OCI-LY7 (cell line): ENCODE measurements around the gene DDX52. TPM values are rescaled to one million over a fixed set of nuclear protein-coding genes. Genes with fewer than 3 reads are reported as not detected.

Experiments
- BruUV-seq: library from RNA; stranded (reverse); fragments of 400-500 nt; replicated peaks from 2 replicates; lab custom pipeline; 2021; lab: Mats Ljungman, UMichigan
- CTCF ChIA-PET: fragments of 300-600 bp; sonication (Branson Sonifier 250); formaldehyde crosslinking; loops from one replicate; lab custom pipeline; 2022; ENCODE audit warnings: antibody characterized with exemption; ENCODE audit not compliant: unreplicated experiment; lab: Charles Lee
- POLR2A ChIA-PET: fragments of 300-600 bp; sonication (Branson Sonifier 250); formaldehyde crosslinking; loops from one replicate; lab custom pipeline; 2022; ENCODE audit warnings: antibody characterized with exemption; lab: Charles Lee
- DNase-seq: peaks from one replicate; pipeline ENCODE4 v3.0.0-alpha.2; 2015; ENCODE audit warnings: low spot score
- H2AFZ ChIP-seq: fragments of 200-600 bp; sonication (generic), shearing (Covaris generic); 2 replicates; pipeline ENCODE4 v1.6.1; 2014; ENCODE audit warnings: mild to moderate bottlenecking, antibody characterized with exemption, low read length, moderate library complexity
- H3K27ac ChIP-seq: fragments of 200-600 bp; sonication (generic); 2 replicates; pipeline ENCODE4 v1.5.1; 2014; ENCODE audit warnings: mixed run types, low read depth, mild to moderate bottlenecking, moderate library complexity, low read length, inconsistent platforms; ENCODE audit not compliant: poor library complexity, severe bottlenecking
- H3K36me3 ChIP-seq: fragments of 200-600 bp; sonication (generic); 2 replicates; pipeline ENCODE4 v1.6.1; 2014; ENCODE audit warnings: mild to moderate bottlenecking, antibody characterized with exemption, low read length, moderate library complexity, mixed read lengths; ENCODE audit not compliant: insufficient read depth
- H3K4me1 ChIP-seq: fragments of 200-600 bp; sonication (generic); 2 replicates; pipeline ENCODE4 v1.5.1; 2014; ENCODE audit warnings: mild to moderate bottlenecking, low read length; ENCODE audit not compliant: insufficient read depth, poor library complexity, severe bottlenecking
- H3K4me2 ChIP-seq: fragments of 200-600 bp; sonication (generic); 2 replicates; pipeline ENCODE4 v1.6.1; 2014; ENCODE audit warnings: mild to moderate bottlenecking, low read length
- H3K4me3 ChIP-seq: fragments of 200-600 bp; sonication (generic); 2 replicates; pipeline ENCODE4 v1.5.1; 2014; ENCODE audit warnings: mild to moderate bottlenecking, low read depth, low read length; ENCODE audit not compliant: poor library complexity, severe bottlenecking
- H3K79me2 ChIP-seq: fragments of 200-600 bp; sonication (generic); 2 replicates; pipeline ENCODE4 v1.6.1; 2016; ENCODE audit warnings: low read depth, mild to moderate bottlenecking, low read length, moderate library complexity, mixed read lengths; ENCODE audit not compliant: insufficient read depth
- H3K9me2 ChIP-seq: fragments of 200-600 bp; sonication (generic); 2 replicates; pipeline ENCODE4 v1.6.1; 2016; ENCODE audit warnings: mild to moderate bottlenecking, low read length, mixed read lengths; ENCODE audit not compliant: insufficient read depth
- H3K9me3 ChIP-seq: fragments of 200-600 bp; sonication (generic); 2 replicates; pipeline ENCODE4 v1.6.1; 2014; ENCODE audit warnings: mild to moderate bottlenecking, mixed run types, low read length, mixed read lengths
- H4K20me1 ChIP-seq: fragments of 200-600 bp; sonication (generic); 2 replicates; pipeline ENCODE4 v1.6.1; 2014; ENCODE audit warnings: mild to moderate bottlenecking, antibody characterized with exemption, low read length, moderate library complexity, mixed read lengths; ENCODE audit not compliant: insufficient read depth
- CTCF ChIP-seq: fragments of 200-600 bp; sonication (generic); conservative IDR thresholded peaks from 2 replicates; pipeline ENCODE4 v1.5.1; 2014; ENCODE audit warnings: mild to moderate bottlenecking, antibody characterized with exemption, low read length, moderate library complexity, mixed read lengths
- EZH2phosphoT487 ChIP-seq: fragments of 200-600 bp; sonication (generic); IDR thresholded peaks from 2 replicates; pipeline ENCODE4 v1.6.1; 2018; ENCODE audit warnings: low read depth, borderline replicate concordance, mild to moderate bottlenecking, mixed run types, antibody characterized with exemption, low read length, moderate library complexity, mixed read lengths
- intact Hi-C: fragments of 100-400 bp; cut with micrococcal nuclease; formaldehyde crosslinking; loops from one replicate; pipeline ENCODE4 v1.10.0; 2022; ENCODE audit not compliant: unreplicated experiment
- total RNA-seq, 2 experiments: library from RNA; depleted of rRNA in 1 of 2; stranded (reverse); fragments of >200 nt in 1 of 2; shearing (Covaris generic) in 1 of 2; gene quantifications; 2 replicates each; pipeline ENCODE4 v1.2.3, GENCODE V29; 2014 to 2022

The DDX52 gene
- total RNA-seq, 2 experiments from 2014 or later = 18.1 to 35.2 TPM

- TF ChIP-seq CTCF (no peak), EZH2phosphoT487 (no peak)
- H3K79me2 ChIP-seq = peaks cover 58% of the 10 kb centered on the region
- POLR2A ChIA-PET = interaction anchor here (0.6 to 1.9 kb wide), 2 partner anchors 10 to 1292 kb away, joined by 4 to 7 read pairs; no protein-coding TSS in a partner anchor
- H3K4me2 ChIP-seq = peak overlapping the region; percentile 81
- H3K4me1 ChIP-seq = peaks cover 46% of the 10 kb centered on the region
- H3K9me2 ChIP-seq = no peaks in the 10 kb centered on the region
- H4K20me1 ChIP-seq = peaks cover 13% of the 10 kb centered on the region; the same call in 1 of the 2 replicates
- peaks cover 43% of the 10 kb centered on the region for H3K36me3 ChIP-seq
- peak overlapping the region; percentile 97 for H3K27ac ChIP-seq
- intact Hi-C loops = loop anchor here (5.0 to 10.0 kb wide), 3 partner anchors 210 to 1003 kb away; partner anchors contain the start of gene MRM1
- H2AFZ ChIP-seq = no peak overlapping the region
- DNase-seq = peak; percentile 88
- no TSS peak for BruUV-seq
- H3K9me3 ChIP-seq = peaks cover 5% of the 10 kb centered on the region; the same call in 1 of the 2 replicates
- H3K4me3 ChIP-seq = peak overlapping the region; percentile 99
- CTCF ChIA-PET = no interaction called here
These were observed 35.5 kb downstream of the DDX52 start for GRCh38 chr17:37607637-37608331.

GRCh38 chr17:37605813-37606505 is 37.3 kb downstream of the DDX52 start:
- peak; percentile 78 for DNase-seq
- H3K9me2 ChIP-seq = no peaks in the 10 kb centered on the region
- peak overlapping the region; percentile 81 for H3K4me2 ChIP-seq
- H4K20me1 ChIP-seq = peaks cover 13% of the 10 kb centered on the region; the same call in 1 of the 2 replicates
- H3K36me3 ChIP-seq = peaks cover 52% of the 10 kb centered on the region
- H3K4me3 ChIP-seq = peak overlapping the region; percentile 99
- ChIA-PET POLR2A (interaction anchor here (0.6 kb wide), 1 partner anchor 214 kb away, joined by 3 read pairs; no protein-coding TSS in a partner anchor), CTCF (no interaction called here)
- peaks cover 46% of the 10 kb centered on the region for H3K4me1 ChIP-seq
- H2AFZ ChIP-seq = no peak overlapping the region
- intact Hi-C loops = loop anchor here (5.0 to 10.0 kb wide), 3 partner anchors 211 to 1001 kb away; partner anchors contain the start of gene MRM1
- peak overlapping the region; percentile 97 for H3K27ac ChIP-seq
- H3K9me3 ChIP-seq = peaks cover 5% of the 10 kb centered on the region; the same call in 1 of the 2 replicates
- TF ChIP-seq CTCF = no peak
- no peak for TF ChIP-seq EZH2phosphoT487
- no TSS peak for BruUV-seq
- H3K79me2 ChIP-seq = peaks cover 76% of the 10 kb centered on the region
